AG09319 (cell line): ENCODE measurements around the gene MIB2.
A peak's percentile ranks its signal among the peaks of the same experiment; 100 is the strongest.

Source experiments
- DNase-seq: peaks from one replicate; pipeline ENCODE4 v3.0.0-alpha.2; 2010; ENCODE audit warnings: low read depth; ENCODE audit errors: extremely low read depth
- TF ChIP-seq, protein P1 (sequence below): IDR thresholded peaks from 2 replicates; pipeline ENCODE4 v1.5.1; 2011; ENCODE audit warnings: low read depth, mild to moderate bottlenecking, inconsistent platforms, low read length, moderate library complexity

MIB2 gene

GRCh38 chr1:1664941-1665814 is 49.9 kb downstream of the MIB2 start:
- no peak for DNase-seq
- TF ChIP-seq, protein P1, sequence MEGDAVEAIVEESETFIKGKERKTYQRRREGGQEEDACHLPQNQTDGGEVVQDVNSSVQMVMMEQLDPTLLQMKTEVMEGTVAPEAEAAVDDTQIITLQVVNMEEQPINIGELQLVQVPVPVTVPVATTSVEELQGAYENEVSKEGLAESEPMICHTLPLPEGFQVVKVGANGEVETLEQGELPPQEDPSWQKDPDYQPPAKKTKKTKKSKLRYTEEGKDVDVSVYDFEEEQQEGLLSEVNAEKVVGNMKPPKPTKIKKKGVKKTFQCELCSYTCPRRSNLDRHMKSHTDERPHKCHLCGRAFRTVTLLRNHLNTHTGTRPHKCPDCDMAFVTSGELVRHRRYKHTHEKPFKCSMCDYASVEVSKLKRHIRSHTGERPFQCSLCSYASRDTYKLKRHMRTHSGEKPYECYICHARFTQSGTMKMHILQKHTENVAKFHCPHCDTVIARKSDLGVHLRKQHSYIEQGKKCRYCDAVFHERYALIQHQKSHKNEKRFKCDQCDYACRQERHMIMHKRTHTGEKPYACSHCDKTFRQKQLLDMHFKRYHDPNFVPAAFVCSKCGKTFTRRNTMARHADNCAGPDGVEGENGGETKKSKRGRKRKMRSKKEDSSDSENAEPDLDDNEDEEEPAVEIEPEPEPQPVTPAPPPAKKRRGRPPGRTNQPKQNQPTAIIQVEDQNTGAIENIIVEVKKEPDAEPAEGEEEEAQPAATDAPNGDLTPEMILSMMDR = no peak

- TF ChIP-seq, protein P1 = peak; percentile 40
- DNase-seq = no peak
Measured at GRCh38 chr1:1665815-1666251, 50.5 kb downstream of the MIB2 start.

- DNase-seq = no peak
- TF ChIP-seq, protein P1 = no peak
Measured at GRCh38 chr1:1666526-1666925, 51.2 kb downstream of the MIB2 start.

- DNase-seq = no peak
- TF ChIP-seq, protein P1 = no peak
Measured at GRCh38 chr1:1669468-1670440, 54.5 kb downstream of the MIB2 start.

GRCh38 chr1:1670866-1671265 is 55.6 kb downstream of the MIB2 start:
- DNase-seq = no peak
- TF ChIP-seq, protein P1 = no peak

DNA sequence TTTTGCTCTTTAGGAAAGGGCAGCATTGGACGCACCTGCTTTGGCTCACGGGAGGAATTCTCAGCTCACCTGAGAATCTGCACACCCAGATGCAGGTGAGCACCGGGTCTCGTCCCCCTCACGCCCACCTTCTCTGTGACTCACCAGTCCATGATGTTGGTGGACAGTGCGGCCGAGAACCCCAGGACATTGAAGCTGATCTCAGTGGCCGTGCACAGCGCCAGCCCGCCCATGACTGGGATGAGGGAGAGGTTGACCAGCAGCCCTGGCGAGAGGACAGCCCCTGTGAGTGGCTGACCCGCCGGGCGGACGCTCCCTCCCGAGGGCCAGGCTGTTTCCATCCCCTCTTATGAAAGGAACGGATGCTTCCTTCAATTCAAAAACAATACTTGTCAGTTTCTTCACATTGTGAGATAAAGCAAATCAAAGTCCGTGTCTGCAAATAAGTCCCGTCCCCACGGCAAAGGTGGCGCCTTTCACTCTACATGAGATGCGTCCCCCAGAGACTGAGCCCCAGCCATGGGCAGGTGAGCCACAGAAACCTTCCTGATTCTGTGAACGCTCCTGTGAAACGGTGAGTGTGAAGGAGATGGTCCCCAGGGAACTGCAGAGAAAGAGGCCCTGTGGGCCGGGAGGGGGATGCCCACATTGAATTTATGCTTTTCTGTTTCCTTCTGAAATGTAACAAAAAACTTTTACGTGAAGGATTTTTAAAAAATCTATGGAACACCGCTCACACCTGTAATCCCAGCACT is 56.2 kb downstream of the MIB2 start:
- TF ChIP-seq, protein P1 = no peak
- DNase-seq = no peak
